A549 treated with CpdA at 1 μM for 4 hours (cell line): ENCODE results near the gene NGLY1. TPM values are rescaled to one million over a fixed set of nuclear protein-coding genes. Genes with fewer than 3 reads are reported as not detected.

ENCODE experiments used
- total RNA-seq: library from RNA; stranded (reverse); fragments of 200-300 nt; extraction: Qiagen RNA extraction; gene quantifications from 5 replicates; pipeline ENCODE4 v1.2.3, GENCODE V29; 2022; ENCODE audit warnings: low read depth

The NGLY1 gene, protein sequence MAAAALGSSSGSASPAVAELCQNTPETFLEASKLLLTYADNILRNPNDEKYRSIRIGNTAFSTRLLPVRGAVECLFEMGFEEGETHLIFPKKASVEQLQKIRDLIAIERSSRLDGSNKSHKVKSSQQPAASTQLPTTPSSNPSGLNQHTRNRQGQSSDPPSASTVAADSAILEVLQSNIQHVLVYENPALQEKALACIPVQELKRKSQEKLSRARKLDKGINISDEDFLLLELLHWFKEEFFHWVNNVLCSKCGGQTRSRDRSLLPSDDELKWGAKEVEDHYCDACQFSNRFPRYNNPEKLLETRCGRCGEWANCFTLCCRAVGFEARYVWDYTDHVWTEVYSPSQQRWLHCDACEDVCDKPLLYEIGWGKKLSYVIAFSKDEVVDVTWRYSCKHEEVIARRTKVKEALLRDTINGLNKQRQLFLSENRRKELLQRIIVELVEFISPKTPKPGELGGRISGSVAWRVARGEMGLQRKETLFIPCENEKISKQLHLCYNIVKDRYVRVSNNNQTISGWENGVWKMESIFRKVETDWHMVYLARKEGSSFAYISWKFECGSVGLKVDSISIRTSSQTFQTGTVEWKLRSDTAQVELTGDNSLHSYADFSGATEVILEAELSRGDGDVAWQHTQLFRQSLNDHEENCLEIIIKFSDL
- 18.9 to 20.4 TPM (median 19.1 TPM) in 5 replicates for total RNA-seq

GRCh38 chr3:25782938-25783660, at the start of gene NGLY1:
NGLY1 (minus strand) TSS chr3:25783443; CDS start chr3:25783390, 53 bp downstream.

DNA sequence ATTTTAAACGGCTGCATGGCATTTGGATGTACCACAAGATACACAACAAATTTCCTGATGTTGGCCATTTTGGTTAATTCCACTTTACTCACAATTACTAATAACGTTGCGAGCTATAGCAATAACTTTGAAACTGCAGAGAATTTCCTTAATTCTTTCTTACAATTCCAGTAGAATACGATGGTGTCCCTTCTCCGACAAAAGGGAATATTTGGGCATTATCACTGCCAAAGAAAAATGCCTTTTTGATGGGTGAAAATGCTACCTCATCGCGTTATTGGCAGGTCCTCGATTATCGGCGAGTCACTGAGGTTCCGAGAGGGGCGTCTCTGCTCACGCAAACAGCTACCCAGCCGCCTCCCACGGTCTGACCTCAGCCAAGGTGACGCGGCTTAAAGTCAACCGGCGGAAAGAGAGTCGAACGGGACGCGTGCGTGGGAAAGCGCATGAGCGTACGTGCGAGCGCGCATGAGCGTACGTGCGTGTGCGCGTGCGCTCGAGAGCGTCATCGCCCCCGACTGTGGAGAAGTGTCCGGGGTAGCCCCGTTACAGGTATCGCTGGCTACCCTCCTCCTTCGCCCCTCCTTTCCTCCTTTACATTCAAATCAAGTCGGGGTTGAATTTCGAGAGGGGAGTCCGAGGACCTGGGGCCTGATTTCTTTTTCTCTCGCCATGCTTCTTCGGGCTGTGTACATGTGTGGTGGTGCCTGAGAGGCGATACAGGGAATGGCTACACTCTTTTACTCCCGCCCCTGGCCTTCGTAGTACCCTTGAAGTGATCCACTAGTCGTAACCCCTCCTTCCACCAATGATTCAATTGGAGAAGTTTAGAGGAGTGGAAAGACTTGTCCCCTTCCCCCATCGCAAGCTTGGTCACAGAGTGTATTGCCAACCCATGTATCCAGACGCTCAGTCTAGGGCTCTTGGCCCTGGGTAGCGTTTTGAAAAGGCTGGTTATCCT, 6.6 kb upstream of the NGLY1 start, which contains the start of gene OXSM:
Gene OXSM (plus strand): TSS at position 495 of the 961 bp plus-strand sequence. CDS start 931 bp downstream, outside the sequence.

Other genes with a start within 250 kb of the NGLY1 start
- 63.5 to 90.0 TPM (median 65.8 TPM) in 5 replicates for gene TOP2B, start 118.5 kb downstream of the NGLY1 start, total RNA-seq
- gene OXSM, start 6.6 kb upstream of the NGLY1 start, total RNA-seq: 18.0 to 20.7 TPM (median 18.8 TPM) in 5 replicates